T47D (cell line): ENCODE data around the gene STAP2.
"Not testable (repeated sequence)": the region's sequence is repeated elsewhere in the genome, so short reads cannot be mapped to it uniquely, and the experiment has no call there.

Experiments used
- DNase-seq, 2 experiments: peaks; one replicate each; pipeline versions ENCODE4 v3.0.0 to v3.0.0-alpha.2; 2011 to 2012; ENCODE audit warnings: low read depth in 1 of 2, low spot score in 1 of 2
- JUND ChIP-seq: IDR thresholded peaks from 2 replicates; pipeline ENCODE4 v1.6.1; 2012; ENCODE audit warnings: low read depth
- in situ Hi-C: cut with HindIII; loops from 2 replicates; pipeline ENCODE4 v1.10.0; 2016; ENCODE audit warnings: low sequenced_read_pairs, low pct_unique_long_range_greater_than_20kb

The STAP2 gene

DNA sequence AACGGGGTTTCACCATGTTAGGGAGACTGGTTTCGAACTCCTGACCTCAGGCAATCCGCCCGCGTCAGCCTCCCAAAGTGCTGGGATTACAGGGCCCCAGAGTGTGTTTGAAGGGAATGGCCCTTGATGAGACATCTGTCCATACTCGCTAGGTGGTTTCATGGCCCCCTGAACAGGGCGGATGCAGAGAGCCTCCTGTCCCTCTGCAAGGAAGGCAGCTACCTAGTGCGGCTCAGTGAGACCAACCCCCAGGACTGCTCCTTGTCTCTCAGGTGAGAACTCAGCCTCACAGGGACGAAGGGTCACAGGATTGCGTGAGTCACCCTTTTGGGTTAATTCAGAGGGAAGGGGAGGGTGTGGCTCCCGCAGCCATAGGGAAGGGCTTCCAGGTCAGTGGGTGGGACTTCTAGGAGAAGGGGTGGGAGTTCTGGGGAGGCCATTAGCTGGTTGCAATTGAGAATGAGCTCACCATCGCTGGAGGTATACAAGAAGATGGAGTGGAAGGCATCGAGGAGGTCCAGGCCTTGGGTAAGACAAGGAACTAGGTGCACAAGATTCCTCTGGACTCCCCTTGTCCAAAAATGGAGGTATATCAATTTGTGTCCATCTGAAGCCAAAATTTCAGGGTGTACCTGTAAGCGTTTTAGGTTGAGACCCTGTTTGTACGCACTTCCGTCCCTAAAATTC lies 50.4 kb downstream of the STAP2 start:
- in situ Hi-C loops, result no loop called here
- no peak for DNase-seq
- TF ChIP-seq JUND, result no peak

DNA sequence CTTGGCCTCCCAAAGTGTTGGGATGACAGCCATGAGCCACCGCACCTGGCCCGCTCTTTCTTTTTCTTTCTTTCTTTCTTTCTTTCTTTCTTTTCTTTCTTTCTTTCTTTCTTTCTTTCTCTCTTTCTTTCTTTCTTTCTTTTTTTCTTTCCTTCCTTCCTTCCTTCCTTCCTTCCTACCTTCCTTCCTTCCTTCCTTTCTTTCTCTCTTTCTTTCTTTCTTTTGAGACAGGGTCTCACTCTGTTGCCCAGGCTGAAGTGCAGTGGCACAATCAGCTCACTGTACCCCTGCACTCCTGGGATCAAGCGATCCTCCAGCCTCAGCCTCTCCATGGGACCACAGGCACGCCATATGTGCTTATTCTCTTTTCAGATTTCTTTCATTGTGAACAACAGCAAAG lies 52.5 kb downstream of the STAP2 start:
- DNase-seq, in situ Hi-C loops: not testable (repeated sequence)

DNA sequence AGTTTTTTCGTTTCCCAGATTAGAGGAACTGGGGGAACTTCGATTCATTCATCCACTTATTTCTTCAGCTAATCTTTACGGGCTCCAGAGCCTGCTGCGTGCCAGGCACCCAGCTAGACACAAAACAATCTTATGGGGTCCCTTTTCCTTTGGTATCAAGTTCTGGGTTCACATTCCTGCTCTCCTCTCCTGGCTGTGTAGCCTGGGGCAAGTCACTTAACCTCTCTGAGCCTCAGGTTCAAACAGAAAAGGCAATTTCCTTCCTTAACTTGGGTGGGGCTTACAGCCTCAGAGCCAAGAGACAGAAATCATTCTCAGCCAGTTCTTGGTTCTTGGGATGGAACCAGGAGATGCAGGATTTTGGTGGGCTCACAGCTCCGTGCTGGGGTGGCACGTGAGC lies 53.7 kb downstream of the STAP2 start:
- TF ChIP-seq JUND, result no peak

DNA sequence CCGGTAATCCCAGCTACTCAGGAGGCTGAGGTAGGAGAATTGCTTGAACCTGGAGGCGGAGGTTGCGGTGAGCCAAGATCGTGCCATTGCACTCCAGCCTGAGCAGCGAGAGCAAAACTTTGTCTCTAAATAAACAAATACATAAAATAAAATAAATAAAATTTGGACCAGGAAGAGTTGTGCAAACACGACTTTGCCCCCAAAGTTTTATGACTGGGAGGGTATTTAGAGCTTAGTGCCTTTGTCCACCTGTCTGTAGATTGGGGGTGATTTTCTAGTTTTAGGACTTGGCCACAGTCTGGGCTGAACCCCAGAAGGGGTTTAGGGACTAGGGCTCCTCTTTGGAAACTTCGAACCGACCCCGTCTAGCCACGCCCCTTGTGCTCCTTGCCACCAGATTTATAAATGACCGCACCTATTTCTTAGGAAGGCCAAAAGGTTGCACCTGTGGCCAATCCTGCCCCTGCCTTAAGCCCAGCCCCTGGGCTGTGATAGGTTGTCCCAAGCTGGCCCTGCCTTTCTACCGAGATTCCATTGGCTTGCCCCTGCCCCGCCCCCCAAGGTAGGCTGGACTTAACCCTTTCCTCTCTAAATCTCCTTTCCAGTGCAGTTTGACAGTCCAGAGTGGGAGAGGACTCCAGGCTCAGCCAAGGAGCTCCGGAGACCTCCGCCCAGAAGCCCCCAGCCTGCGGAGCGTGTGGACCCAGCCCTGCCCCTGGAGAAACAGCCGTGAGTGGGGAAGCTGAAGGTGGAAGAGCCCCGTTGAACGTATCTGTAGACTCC lies 54.3 kb downstream of the STAP2 start:
- no peak for TF ChIP-seq JUND
- DNase-seq, result peak; percentile 87 to 93
- in situ Hi-C loops, result no loop called here

More for the DNA sequence above, 53.7 kb downstream of the STAP2 start:
- no peak for DNase-seq
- in situ Hi-C loops, result no loop called here

DNA sequence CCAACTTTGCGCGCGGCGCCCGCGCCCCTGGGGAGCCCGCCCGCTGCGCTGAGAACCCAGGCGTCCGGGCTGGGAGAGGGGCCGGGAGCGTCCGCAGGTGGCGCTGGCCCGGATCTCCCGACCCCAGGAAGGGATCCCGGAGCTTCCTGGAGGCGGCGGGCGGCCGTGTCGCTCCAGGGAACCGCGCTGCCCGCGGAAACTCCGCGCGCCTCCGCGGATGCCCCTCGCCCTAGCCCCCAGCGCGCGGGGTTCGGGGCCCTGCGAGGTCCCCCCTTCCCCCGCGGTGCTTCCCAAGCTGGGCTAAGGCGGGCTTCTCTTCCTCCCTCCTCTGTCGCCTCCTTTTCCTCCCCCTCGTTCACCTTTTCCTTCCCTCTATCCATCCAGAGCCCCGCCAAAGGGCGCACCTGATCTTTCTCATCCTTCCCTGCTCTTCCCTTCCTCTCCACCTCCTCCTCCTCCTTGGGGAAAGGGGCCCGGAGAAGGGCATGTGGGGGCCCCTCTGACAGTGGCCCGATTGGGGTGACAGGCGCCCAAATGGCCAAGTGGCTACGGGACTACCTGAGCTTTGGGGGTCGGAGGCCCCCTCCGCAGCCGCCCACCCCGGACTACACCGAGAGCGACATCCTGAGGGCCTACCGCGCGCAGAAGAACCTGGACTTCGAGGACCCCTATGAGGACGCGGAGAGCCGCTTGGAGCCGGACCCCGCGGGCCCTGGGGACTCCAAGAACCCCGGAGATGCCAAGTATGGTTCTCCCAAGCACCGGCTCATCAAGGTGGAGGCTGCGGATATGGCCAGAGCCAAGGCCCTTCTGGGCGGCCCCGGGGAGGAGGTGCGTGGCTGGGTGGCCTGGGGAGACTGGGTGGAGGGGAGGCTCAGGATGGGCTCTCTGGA lies 58.9 kb downstream of the STAP2 start:
- no peak for TF ChIP-seq JUND
- in situ Hi-C loops, result no loop called here
- no peak for DNase-seq

DNA sequence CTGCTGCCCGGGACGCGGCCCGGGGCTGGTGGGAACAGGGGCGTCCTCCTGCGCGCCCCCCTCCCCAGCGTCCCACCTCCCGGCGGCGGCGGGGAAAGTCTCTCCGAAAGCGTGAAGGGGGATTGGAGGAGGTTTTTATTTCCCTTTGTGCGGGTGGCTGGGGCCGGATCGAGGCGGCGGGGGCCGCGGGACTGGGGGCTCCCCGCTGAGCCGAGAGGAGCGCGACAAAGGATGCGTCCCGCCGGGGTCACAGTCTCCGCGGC lies 59.4 kb downstream of the STAP2 start:
- in situ Hi-C loops, result no loop called here
- no peak for DNase-seq
- no peak for TF ChIP-seq JUND

DNA sequence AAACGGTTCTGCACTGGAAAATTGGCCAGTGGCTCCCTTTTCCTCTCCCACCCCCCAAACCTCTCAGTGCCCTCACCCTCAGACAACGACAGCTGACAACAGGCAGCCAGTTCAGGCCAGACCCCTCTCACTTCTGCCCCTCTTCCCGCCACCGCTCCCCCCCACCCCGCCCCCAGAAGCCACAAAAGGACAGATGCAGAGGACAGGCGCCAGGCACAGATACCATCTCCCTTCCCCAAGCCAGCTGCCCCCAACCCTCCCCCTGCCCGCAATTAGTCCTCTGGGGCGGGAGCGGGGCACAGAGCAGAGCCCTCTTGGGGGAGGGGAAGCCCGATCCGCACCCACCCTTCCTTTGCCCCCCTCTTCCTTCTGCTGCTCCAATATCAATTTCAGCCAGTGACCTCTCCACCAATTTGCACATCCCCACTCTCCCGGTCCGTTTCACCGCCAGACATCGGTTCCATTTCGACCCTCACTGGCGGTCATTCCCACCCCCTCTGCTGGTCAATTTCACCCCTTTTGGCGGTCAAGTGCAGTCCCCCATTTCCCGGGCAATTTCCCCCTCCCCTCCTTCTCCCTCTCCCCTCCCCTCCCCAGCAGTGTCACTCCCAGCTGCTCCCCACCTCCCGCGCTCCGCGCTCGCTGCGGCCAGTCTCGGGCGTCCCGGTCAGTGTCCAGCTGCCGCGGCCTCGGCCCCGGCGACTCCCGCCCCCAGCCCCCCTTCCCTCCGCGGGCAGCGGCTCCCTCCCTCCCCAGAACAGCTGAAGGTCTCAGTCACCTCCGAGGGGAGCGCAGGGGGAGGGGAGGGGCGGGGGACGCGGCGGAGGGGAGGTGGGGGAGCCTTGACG lies 60.0 kb downstream of the STAP2 start, which contains the start of gene SHD:
Gene SHD, plus strand, starts transcription at position 848 of the 848 bp plus-strand sequence. CDS start 798 bp downstream, outside the sequence.
- in situ Hi-C loops, result no loop called here
- DNase-seq, result no peak
- no peak for TF ChIP-seq JUND

DNA sequence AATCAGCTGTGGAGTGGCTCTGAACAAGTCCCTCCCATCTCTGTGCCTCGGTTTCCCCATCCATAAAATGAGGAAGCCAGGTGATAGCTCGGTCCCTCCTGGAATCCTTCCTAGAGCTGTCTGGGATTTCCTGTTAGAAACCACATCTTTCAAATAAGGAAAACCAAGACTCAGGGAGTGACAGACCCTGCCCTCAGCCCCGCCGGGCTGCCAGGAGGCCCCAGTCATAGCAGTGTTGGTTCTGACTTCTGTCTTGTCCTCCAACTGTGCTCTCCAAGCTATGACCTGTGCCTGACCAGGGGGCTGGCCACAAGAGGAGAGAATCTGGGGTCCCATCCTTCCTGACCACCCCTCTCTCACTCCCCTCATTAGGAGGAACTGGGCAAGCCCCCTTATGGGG lies 60.6 kb downstream of the STAP2 start:
- DNase-seq, result no peak
- in situ Hi-C loops, result no loop called here
- no peak for TF ChIP-seq JUND

DNA sequence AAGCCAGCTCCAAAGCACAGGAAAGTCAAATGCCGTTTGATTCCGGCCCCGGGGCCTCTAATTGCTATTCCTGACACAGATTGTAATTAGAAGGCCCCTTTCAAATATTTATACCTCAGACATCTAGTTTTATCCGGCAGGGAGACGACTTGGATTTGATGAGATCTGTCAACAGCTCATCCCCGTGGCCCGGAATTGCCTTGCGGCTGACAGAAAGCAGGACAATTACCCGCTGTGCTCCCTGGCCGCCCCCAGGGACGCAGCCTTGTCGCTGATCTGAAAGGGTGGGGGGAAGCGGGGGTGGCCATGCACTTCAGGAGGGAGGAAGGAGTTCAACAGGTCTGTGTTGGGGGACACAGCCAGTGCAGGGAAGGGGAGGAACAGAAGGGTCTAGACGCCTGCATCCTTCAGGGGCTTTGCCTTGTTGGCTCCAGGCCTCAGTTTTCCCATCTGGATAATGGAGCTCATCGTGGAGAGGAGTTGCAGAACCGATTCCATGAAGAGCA lies 61.4 kb downstream of the STAP2 start:
- no peak for DNase-seq
- TF ChIP-seq JUND, result no peak
- in situ Hi-C loops, result no loop called here

DNA sequence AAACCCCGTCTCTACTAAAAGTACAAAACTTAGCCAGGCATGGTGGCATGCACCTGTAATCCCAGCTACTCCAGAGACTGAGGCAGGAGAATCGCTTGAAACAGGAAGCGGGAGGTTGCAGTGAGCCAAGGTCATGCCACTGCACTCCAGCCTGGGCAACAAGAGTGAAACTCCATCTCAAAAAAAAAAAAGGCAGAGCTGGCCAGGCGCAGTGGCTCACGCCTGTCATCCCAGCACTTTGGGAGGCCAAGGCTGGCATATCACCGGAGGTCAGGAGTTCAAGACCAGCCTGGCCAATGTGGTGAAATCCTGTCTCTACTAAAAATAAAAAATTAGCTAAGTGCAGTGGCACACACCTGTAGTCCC lies 64.3 kb downstream of the STAP2 start:
- in situ Hi-C loops, DNase-seq: not testable (repeated sequence)
